Measurements from ENCODE around the gene UCHL3.

The UCHL3 gene

GRCh38 chr13:75550159-75550567 is 572 bp downstream of the UCHL3 start:
- no peak for DNase-seq

GRCh38 chr13:75554464-75554863 is 4.9 kb downstream of the UCHL3 start:
- no peak for DNase-seq

GRCh38 chr13:75554981-75555380 is 5.4 kb downstream of the UCHL3 start:
- no peak for DNase-seq

GRCh38 chr13:75555836-75556235 is 6.2 kb downstream of the UCHL3 start:
- no peak for DNase-seq

GRCh38 chr13:75556961-75557360 is 7.4 kb downstream of the UCHL3 start:
- no peak for DNase-seq

- no peak for DNase-seq
Observed at GRCh38 chr13:75558145-75558840, 8.7 kb downstream of the UCHL3 start.

GRCh38 chr13:75566658-75567057 is 17.1 kb downstream of the UCHL3 start:
- no peak for DNase-seq

- DNase-seq = no peak
Observed at GRCh38 chr13:75569576-75569975, 20.0 kb downstream of the UCHL3 start.

- DNase-seq = no peak
Observed at GRCh38 chr13:75579529-75579928, 29.9 kb downstream of the UCHL3 start.

- no peak for DNase-seq
Observed at GRCh38 chr13:75581874-75582640, 32.5 kb downstream of the UCHL3 start.

GRCh38 chr13:75583091-75583490 is 33.5 kb downstream of the UCHL3 start:
- DNase-seq = no peak

- DNase-seq = no peak
Observed at GRCh38 chr13:75585153-75585552, 35.6 kb downstream of the UCHL3 start.

- no peak for DNase-seq
Observed at GRCh38 chr13:75587679-75588078, 38.1 kb downstream of the UCHL3 start.

GRCh38 chr13:75596657-75597182 is 47.1 kb downstream of the UCHL3 start:
- DNase-seq = no peak

- no peak for DNase-seq
Observed at GRCh38 chr13:75600371-75600770, 50.8 kb downstream of the UCHL3 start.

GRCh38 chr13:75603038-75603437 is 53.4 kb downstream of the UCHL3 start:
- DNase-seq = no peak

- no peak for DNase-seq
Observed at GRCh38 chr13:75607447-75607846, 57.9 kb downstream of the UCHL3 start.

- no peak for DNase-seq
Observed at GRCh38 chr13:75610466-75610865, 60.9 kb downstream of the UCHL3 start.

- DNase-seq = no peak
Observed at GRCh38 chr13:75612354-75612753, 62.8 kb downstream of the UCHL3 start.

- no peak for DNase-seq
Observed at GRCh38 chr13:75617230-75617629, 67.6 kb downstream of the UCHL3 start.

GRCh38 chr13:75618308-75618707 is 68.7 kb downstream of the UCHL3 start:
- DNase-seq = no peak

- DNase-seq = no peak
Observed at GRCh38 chr13:75620020-75620419, 70.4 kb downstream of the UCHL3 start.

- no peak for DNase-seq
Observed at GRCh38 chr13:75621147-75621546, 71.6 kb downstream of the UCHL3 start.

GRCh38 chr13:75628801-75629200 is 79.2 kb downstream of the UCHL3 start:
- no peak for DNase-seq

Data from NCI-H2171 (cell line).